Retinal pigment epithelial cell (primary cell): ENCODE results near the gene RABGGTA.

Experiments
- DNase-seq: peaks from one replicate; pipeline ENCODE4 v3.0.0-alpha.2; 2010; ENCODE audit warnings: low read depth
- H3K4me3 ChIP-seq: 2 replicates; pipeline ENCODE4 v1.5.1; 2011; ENCODE audit warnings: mild to moderate bottlenecking, low read length, control low read depth, moderate library complexity
- TF ChIP-seq, protein P1 (sequence below): conservative IDR thresholded peaks from 2 replicates; pipeline ENCODE4 v1.5.1; 2011; ENCODE audit warnings: low read depth, low read length, control low read depth, inconsistent platforms

RABGGTA gene

DNA sequence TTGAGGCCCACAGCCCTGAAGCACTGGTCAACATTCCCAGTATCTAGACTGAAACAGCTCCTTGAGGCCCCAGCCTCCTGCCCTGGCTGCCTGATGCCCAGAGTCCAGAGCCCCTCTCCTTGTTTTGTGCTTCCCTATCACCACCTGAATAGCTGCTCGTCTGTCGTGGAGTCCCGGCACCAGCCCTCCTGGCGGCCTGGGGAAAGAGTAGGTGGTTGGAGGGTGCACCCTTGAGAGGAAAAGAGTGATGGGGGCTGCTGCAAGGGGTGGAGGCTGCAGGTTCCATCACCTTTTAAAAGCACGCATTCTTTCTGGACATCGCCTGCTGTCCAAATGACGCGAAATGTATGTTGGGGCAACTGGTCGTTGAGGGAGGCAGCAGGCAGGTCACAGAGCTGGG is 3.2 kb downstream of the RABGGTA start:
- TF ChIP-seq, protein P1, sequence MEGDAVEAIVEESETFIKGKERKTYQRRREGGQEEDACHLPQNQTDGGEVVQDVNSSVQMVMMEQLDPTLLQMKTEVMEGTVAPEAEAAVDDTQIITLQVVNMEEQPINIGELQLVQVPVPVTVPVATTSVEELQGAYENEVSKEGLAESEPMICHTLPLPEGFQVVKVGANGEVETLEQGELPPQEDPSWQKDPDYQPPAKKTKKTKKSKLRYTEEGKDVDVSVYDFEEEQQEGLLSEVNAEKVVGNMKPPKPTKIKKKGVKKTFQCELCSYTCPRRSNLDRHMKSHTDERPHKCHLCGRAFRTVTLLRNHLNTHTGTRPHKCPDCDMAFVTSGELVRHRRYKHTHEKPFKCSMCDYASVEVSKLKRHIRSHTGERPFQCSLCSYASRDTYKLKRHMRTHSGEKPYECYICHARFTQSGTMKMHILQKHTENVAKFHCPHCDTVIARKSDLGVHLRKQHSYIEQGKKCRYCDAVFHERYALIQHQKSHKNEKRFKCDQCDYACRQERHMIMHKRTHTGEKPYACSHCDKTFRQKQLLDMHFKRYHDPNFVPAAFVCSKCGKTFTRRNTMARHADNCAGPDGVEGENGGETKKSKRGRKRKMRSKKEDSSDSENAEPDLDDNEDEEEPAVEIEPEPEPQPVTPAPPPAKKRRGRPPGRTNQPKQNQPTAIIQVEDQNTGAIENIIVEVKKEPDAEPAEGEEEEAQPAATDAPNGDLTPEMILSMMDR, result no peak
- DNase-seq, result no peak
- H3K4me3 ChIP-seq, result no peak overlapping the region

DNA sequence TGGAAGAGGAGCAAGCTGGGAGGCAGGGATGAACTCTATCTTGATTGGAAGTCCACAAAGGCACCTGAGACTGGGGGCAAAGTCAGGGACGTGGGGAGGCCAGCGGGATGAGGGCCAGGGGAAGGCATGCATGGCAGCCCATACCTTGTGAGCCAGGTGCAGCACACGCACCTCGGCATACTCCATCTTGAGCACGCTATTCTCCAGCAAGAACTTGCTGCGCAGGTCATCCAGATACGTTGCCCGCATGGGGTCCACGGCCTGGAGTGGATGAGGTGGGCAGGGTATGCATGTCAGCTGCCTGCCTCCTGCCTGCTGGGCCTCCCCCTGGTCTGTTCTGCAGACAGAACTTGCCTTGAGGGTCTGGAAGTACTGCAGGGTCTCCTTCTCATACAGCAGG is 3.9 kb downstream of the RABGGTA start:
- TF ChIP-seq, protein P1, result no peak
- no peak overlapping the region for H3K4me3 ChIP-seq
- no peak for DNase-seq

DNA sequence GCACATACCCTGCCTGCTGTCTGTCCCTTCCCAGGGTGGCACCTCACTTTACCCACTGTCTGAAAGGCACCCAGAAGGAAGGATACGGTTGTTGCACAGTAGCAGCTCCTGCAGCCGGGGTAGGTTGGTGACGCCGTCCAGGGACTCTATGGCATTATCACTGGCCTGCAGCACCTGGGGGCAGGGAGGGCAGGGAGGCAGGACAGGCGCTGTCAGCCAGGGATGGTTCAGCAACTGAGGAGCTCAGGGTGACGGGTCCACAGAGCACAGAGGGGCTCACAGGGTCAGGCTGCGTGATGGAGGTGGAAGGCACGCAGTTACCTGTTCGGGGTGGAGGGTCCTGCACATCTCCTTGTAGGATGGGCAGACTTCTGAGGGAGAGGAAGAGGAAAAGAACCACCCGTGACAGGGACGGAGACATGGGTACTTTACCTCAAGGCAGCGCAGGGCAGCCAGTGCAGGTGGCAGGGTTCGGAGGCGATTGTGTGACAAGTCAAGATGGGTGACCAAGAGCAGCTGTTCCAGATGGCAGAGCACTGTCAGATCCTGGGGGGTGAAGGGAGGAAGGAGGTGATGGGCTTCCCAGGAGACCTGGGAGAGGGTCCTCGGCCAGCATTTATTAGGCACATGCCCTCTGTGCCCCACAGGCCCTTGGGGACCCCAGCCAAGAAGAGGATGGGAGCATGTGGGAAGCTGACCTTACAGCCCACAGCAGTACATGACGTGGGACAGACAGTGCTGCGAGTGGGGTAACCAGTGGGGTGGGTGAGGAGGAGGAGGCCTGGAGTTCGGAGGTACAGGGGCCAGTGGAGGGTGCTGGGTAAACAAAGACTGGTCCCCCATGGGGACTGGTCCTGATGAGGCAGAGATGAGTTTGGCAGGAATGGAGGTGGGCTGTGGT is 4.8 kb downstream of the RABGGTA start:
- TF ChIP-seq, protein P1, result no peak
- no peak for DNase-seq
- no peak overlapping the region for H3K4me3 ChIP-seq

DNA sequence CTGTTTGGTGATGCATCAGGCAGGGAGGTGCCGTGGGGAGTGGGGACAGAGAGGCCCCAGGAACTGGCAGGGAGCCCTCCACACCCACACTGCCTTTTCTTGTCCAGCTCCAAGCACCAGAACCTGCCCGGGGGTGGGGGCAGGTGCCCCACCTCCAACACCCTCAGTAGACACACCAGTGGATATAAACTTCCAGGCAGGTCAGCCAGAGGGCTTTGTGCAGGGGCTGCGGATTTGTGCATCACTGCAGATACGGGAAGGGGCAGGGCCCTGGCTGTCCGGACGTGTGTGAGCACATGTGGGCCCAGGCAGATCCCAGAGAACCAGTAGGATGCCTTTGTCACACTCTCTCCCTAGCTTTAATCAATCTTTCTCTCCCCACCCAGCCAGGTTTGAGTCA is 7.1 kb downstream of the RABGGTA start:
- TF ChIP-seq, protein P1, result no peak
- DNase-seq, result no peak
- H3K4me3 ChIP-seq, result no peak overlapping the region

DNA sequence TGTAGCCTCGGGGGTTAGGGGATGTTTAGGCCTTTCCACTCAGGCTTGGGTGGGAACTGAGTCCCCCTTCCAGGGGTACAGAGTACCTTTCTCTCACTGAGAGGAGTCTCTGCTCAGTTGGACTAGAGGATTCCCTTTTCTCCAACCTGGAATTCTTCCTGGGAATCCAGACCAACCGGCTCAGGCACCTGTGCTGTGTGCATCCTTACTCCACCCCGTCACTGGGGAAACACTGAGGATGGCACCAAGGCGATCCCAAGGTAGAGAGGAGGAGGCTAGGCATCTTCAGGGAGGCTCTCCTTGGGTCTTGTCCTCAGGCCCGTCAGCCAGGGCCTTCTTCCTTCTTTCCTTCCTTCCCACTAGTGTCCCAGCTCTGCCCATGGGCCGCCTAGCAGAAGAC is 7.5 kb downstream of the RABGGTA start:
- H3K4me3 ChIP-seq, result no peak overlapping the region
- DNase-seq, result no peak
- TF ChIP-seq, protein P1, result no peak

DNA sequence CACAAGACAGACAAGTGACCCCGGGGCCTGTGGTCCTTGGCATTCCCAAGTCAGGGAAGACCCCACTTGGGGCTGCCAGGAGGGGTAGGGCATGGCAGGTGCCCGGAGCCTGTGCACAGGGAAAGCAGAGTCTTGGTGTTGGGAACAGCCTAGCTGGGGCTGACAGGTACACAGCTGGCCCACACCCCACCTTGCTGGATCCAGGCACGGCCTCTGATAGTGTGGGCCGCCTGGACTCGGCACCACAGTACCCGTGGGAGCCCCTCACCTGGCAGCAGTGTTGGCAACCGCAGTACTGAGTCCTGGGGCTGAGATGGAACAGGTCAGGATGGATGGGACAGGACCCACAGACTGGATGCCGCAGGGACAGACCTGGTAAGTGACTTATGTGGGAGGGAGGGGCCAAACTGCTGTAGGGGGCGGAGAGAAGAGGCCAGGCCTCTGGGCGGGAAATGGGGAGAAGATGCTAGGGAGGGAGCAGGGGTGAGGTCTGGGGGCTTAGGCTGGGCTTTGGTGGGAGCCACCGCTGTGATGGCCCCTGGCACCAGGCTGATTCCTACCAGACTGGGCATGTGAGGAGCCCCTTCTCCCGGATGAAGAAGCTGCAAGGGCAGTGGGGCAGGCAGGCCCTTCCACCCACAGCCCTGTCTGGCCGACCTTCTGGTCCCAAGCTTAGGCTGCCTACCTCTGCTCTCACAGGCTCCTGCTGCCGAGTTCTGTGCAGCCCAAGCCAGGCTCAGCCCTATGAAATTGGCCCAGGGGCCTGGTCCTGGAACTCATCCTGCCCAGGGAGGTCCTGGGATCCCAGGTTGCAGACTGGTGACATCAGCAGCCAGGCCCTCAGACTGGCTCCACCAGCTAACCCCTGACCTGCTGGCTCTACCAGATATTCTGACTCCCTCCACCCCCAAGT is 8.3 kb downstream of the RABGGTA start, which contains the start of gene TGM1:
Gene TGM1 (minus strand): TSS at position 357 of the 913 bp plus-strand sequence. CDS start 825 bp downstream, outside the sequence.
- DNase-seq, result no peak
- H3K4me3 ChIP-seq, result no peak within 1 kb of the TSS
- TF ChIP-seq, protein P1, result no peak
